ENCODE results near the gene XRCC6. TPM values are rescaled to one million over a fixed set of nuclear protein-coding genes. Genes with fewer than 3 reads are reported as not detected.

Gene XRCC6
- total and polyA plus RNA-seq, 2 of the 13 experiments (the other 11 are each of a cell fraction or from before 2014, with no cell fraction given) = 124 to 625 TPM

- TF ChIP-seq ZNF770 (CRISPR knock-in tag; IDR thresholded peaks at IDR 0.05) (no peak), SAP130 (CRISPR knock-in tag; IDR thresholded peaks at IDR 0.05; ENCODE audit: low read depth) (peak; percentile 94), ARID3A (IDR thresholded peaks at IDR 0.05; ENCODE audit: low read depth, low read length) (no peak; the same call in 1 of the 2 replicates), ZNF501 (CRISPR knock-in tag; IDR thresholded peaks at IDR 0.05) (peak; percentile 86), ZNF709 (CRISPR knock-in tag; IDR thresholded peaks at IDR 0.05) (peak; percentile 51; the same call in 1 of the 2 replicates), ZKSCAN8 (CRISPR knock-in tag; IDR thresholded peaks at IDR 0.05; ENCODE audit: borderline replicate concordance) (no peak), GZF1 (CRISPR knock-in tag; IDR thresholded peaks at IDR 0.05) (0 out of 2 replicates have a peak, but pooled peaks have one; percentile 34), MED8 (CRISPR knock-in tag; IDR thresholded peaks at IDR 0.05; ENCODE audit: insufficient replicate concordance) (no peak), ZNF749 (CRISPR knock-in tag; IDR thresholded peaks at IDR 0.05; ENCODE audit: borderline replicate concordance) (no peak), ZNF788 (CRISPR knock-in tag; IDR thresholded peaks at IDR 0.05; ENCODE audit: borderline replicate concordance) (peak; percentile 28; the same call in 1 of the 2 replicates), AKAP8 (CRISPR knock-in tag; IDR thresholded peaks at IDR 0.05) (peak; percentile 96), ATF7-NPFF (CRISPR knock-in tag; IDR thresholded peaks at IDR 0.05; ENCODE audit: low read depth) (no peak; the same call in 1 of the 2 replicates), FOXK2 (IDR thresholded peaks at IDR 0.05) (no peak), CENPX (CRISPR knock-in tag; IDR thresholded peaks at IDR 0.05) (no peak), ZNF614 (CRISPR knock-in tag; IDR thresholded peaks at IDR 0.05; ENCODE audit: borderline replicate concordance) (peak; percentile 65; the same call in 1 of the 2 replicates), KDM1A (CRISPR knock-in tag; IDR thresholded peaks at IDR 0.05) (no peak), ZKSCAN5 (CRISPR knock-in tag; IDR thresholded peaks at IDR 0.05) (no peak), ZNF75D (CRISPR knock-in tag; IDR thresholded peaks at IDR 0.05; ENCODE audit: borderline replicate concordance) (no peak), ZNF572 (CRISPR knock-in tag; IDR thresholded peaks at IDR 0.05) (0 out of 2 replicates have a peak, but pooled peaks have one; percentile 82), HIVEP1 (CRISPR knock-in tag; IDR thresholded peaks at IDR 0.05) (no peak), KLF6 (CRISPR knock-in tag; IDR thresholded peaks at IDR 0.05) (peak; percentile 63; the same call in 1 of the 2 replicates), EED (CRISPR knock-in tag; IDR thresholded peaks at IDR 0.05) (no peak), ZNF777 (CRISPR knock-in tag; IDR thresholded peaks at IDR 0.05) (no peak), MAFG (CRISPR knock-in tag; IDR thresholded peaks at IDR 0.05) (no peak), ZBTB10 (CRISPR knock-in tag; IDR thresholded peaks at IDR 0.05; ENCODE audit: borderline replicate concordance) (no peak)
Measured at GRCh38 chr22:41682033-41682807, 61.1 kb downstream of the XRCC6 start (continued).
